Heart right ventricle (tissue), 16 donors: ENCODE measurements around the gene AKAP6. TPM values are rescaled to one million over a fixed set of nuclear protein-coding genes. Genes with fewer than 3 reads are reported as not detected.
A peak's percentile ranks its signal among the peaks of the same experiment; 100 is the strongest.

Source experiments
- ATAC-seq, 8 donors: fragments of 200-7000 bp; cut with Tn5 transposase; one replicate each; pipeline ENCODE4 v1.9.1; 2020; ENCODE audit warnings: mild to moderate bottlenecking in 8 of 8, moderate library complexity in 8 of 8, moderate number of reproducible peaks in 1 of 8
- DNase-seq, 2 donors: peaks; one replicate each; pipeline ENCODE4 v3.0.0-alpha.2; 2020
- H3K27ac ChIP-seq, 10 donors: fragments of 200-600 bp; sonication (generic) in 2 of 10; one replicate each; pipeline versions ENCODE4 v1.5.0 to v1.8.0; 2020 to 2022; ENCODE audit warnings: mild to moderate bottlenecking in 3 of 10
- H3K27me3 ChIP-seq, 7 donors: fragments of 200-600 bp; one replicate each; pipeline ENCODE4 v1.8.0; 2021 to 2022; ENCODE audit warnings: mild to moderate bottlenecking in 2 of 7
- H3K36me3 ChIP-seq, 9 donors: fragments of 200-600 bp; sonication (generic) in 1 of 9; one replicate each; pipeline versions ENCODE4 v1.5.0 to v1.8.0; 2020 to 2022; ENCODE audit warnings: mild to moderate bottlenecking in 2 of 9
- H3K4me1 ChIP-seq, 9 donors: fragments of 200-600 bp; sonication (generic) in 1 of 9; one replicate each; pipeline versions ENCODE4 v1.5.0 to v1.8.0; 2020 to 2022; ENCODE audit warnings: mild to moderate bottlenecking in 4 of 9
- H3K4me3 ChIP-seq, 10 donors: fragments of 200-600 bp; sonication (generic) in 2 of 10; one replicate each; pipeline versions ENCODE4 v1.5.0 to v1.8.0; 2020 to 2022; ENCODE audit warnings: mild to moderate bottlenecking in 7 of 10, moderate library complexity in 2 of 10
- H3K9me3 ChIP-seq, 11 donors: fragments of 200-600 bp in 10 of 11; sonication (generic) in 2 of 11; one replicate each; pipeline versions ENCODE4 v1.5.0 to v1.8.0; 2013 to 2022; ENCODE audit warnings: mild to moderate bottlenecking in 2 of 11, control low read depth in 1 of 11, moderate library complexity in 1 of 11
- WGBS, 2 donors: extraction: QIAGEN DNeasy Blood & Tissue Kit; methylation state at CpG; one replicate each; pipeline ENCODE4 v1.1.7; 2013; ENCODE audit warnings: inconsistent platforms in 1 of 2; 5-methylcytosine and 5-hydroxymethylcytosine counted together
- intact Hi-C, 10 donors: fragments of 100-400 bp; cut with DNase I; formaldehyde crosslinking; loops; one replicate each; pipeline versions ENCODE4 v1.11.1 to v1.14.2; 2022
- polyA plus RNA-seq, 2 donors: library from polyadenylated mRNA; stranded (reverse); fragments of 200-250 nt; gene quantifications; one replicate each; pipeline ENCODE4 v1.2.3, GENCODE V29; 2013
- total RNA-seq, 10 donors: library from RNA; stranded (reverse); fragmentation: NEBNext Ultra II Directional in 3 of 10; extraction: Animal tissue kit (Norgen Biotek cat#: 25700) in 3 of 10; gene quantifications; one replicate each; pipeline versions ENCODE4 v1.2.1 to v1.2.4, GENCODE V29; 2021 to 2023
- TF ChIP-seq, protein P1 (sequence below), 9 donors: fragments of 200-600 bp; sonication (generic) in 2 of 9; IDR thresholded peaks; one replicate each; pipeline versions ENCODE4 v1.5.0 to v1.8.0; 2021 to 2022; ENCODE audit warnings: antibody characterized with exemption in 9 of 9, mild to moderate bottlenecking in 5 of 9, moderate library complexity in 1 of 9
- donor health status: Arrhythmogenic right ventricular cardiomyopathy.
- donor health status: ischemic (EF 13 %, LVEDD 7.1; RV severe dilation, severe dysfunction).
- donor health status: healthy with polysubstance abuse.
- donor health status: DM: no; HTN: yes; CAD: no.
- donor health status: DM: no; HTN: no; CAD: no.
- donor health status: ischemic (EF 25% LVEDD 6.9; RV normal size, moderate dysfunction).
- donor health status: ischemic (EF 25% LVEDD 5.7; RV mildly dilated, moderate dysfunction).
- donor health status: healthy.
- donor health status: DM: yes; HTN: yes; CAD: no.
- donor health status: Ischemic cardiomyopathy.
- donor health status: ischemic (EF 35%, LVEDD 5.7; RV mildly dilated, moderate dysfunction).
- donor health status: nonischemic (EF 11% LVEDD 7.7; RV severe dilation, severe dysfunction).
- donor health status: DM: yes; HTN: yes; CAD: no.
- donor health status: PGD.
- donor health status: ischemic (EF 29% LVEDD 5.4; RV normal size, mild dysfunction).
- donor health status: nonischemic (EF 23%, LVEDD 6.1; RV moderate dilation, normal function).

AKAP6 gene
- total and polyA plus RNA-seq, 12 donors: 13.5 to 332 (median 229) TPM

DNA sequence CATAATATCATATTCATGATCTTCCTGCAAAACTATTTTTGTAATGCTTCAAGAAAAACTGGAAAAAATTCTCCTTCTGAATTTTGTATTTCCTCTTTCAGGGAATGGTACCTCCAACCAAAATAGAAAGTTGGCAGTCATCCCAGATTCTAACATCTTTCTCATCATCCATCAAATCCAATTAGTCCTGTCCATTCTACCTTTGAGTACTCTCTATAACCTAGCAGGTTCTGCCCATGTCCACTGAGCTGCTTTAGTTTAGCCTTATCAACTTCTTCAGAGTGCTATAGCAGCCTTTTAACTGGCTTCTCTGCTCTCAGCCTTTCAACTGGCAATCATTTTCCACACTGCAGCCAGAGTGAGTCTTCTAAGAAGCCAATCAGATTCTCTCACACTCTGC, 236.2 kb downstream of the AKAP6 start:
- intact Hi-C loops: no loop called here
- ATAC-seq: peak in 7 of 8 donors; percentile 15 to 58 (median 37)

GRCh38 chr14:32567543-32568384, 238.7 kb downstream of the AKAP6 start:
- intact Hi-C loops: no loop called here
- Histone ChIP-seq H3K27me3 (no peaks in the 10 kb centered on the region), H3K27ac (no peak overlapping the region)

More for the DNA sequence above, 236.2 kb downstream of the AKAP6 start:
- Histone ChIP-seq H3K36me3 (no peaks in the 10 kb centered on the region), H3K9me3 (no peaks in the 10 kb centered on the region), H3K4me3 (no peak overlapping the region), H3K27ac (peak overlapping the region in 4 of 10 donors; percentile 12 to 59 (median 50)), H3K4me1 (peaks cover 7 to 51% (median 29%) of the 10 kb centered on the region in 9 donors), H3K27me3 (no peaks in the 10 kb centered on the region)
- TF ChIP-seq, protein P1, sequence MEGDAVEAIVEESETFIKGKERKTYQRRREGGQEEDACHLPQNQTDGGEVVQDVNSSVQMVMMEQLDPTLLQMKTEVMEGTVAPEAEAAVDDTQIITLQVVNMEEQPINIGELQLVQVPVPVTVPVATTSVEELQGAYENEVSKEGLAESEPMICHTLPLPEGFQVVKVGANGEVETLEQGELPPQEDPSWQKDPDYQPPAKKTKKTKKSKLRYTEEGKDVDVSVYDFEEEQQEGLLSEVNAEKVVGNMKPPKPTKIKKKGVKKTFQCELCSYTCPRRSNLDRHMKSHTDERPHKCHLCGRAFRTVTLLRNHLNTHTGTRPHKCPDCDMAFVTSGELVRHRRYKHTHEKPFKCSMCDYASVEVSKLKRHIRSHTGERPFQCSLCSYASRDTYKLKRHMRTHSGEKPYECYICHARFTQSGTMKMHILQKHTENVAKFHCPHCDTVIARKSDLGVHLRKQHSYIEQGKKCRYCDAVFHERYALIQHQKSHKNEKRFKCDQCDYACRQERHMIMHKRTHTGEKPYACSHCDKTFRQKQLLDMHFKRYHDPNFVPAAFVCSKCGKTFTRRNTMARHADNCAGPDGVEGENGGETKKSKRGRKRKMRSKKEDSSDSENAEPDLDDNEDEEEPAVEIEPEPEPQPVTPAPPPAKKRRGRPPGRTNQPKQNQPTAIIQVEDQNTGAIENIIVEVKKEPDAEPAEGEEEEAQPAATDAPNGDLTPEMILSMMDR (IDR thresholded peaks at IDR 0.05): no peak
- no peak for DNase-seq

DNA sequence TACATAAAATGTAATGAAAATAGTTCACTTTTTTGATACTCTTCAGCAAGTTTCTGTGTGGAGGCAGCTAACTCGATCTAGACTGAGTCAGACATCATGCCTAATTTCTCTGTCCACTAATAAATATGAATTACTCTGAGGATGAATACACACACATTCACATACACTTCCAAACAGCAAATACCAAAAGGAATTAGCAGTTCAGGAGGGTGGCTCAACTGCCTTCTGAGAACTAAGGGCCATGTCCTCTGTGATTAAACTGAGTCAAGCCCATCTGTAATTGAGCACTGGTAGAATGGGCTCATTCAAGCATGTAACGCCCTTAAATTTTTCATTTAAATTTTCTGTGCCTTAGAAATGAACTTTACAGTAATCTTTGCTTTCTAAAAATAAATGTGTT, 242.5 kb downstream of the AKAP6 start:
- Histone ChIP-seq H3K9me3 (no peaks in the 10 kb centered on the region), H3K27me3 (no peaks in the 10 kb centered on the region), H3K27ac (no peak overlapping the region), H3K4me1 (peaks cover 2 to 48% (median 13%) of the 10 kb centered on the region in 9 donors), H3K36me3 (no peaks in the 10 kb centered on the region), H3K4me3 (no peak overlapping the region)
- DNase-seq: no peak
- intact Hi-C loops: loop anchor here in 9 of 10 donors (10.0 kb wide), 11 partner anchors 253 to 1753 kb away; partner anchors contain the start of gene NPAS3 (in 1 of the 9)
- no peak for ATAC-seq
- 89 to 92% methylated on average over 2 of the region's 2 CpGs for WGBS, 2 donors
- TF ChIP-seq, protein P1 (IDR thresholded peaks at IDR 0.05): no peak

More at GRCh38 chr14:32567543-32568384, 238.7 kb downstream of the AKAP6 start:
- DNase-seq: no peak
- no peak for ATAC-seq
- TF ChIP-seq, protein P1 (IDR thresholded peaks at IDR 0.05): no peak
- Histone ChIP-seq H3K9me3 (no peaks in the 10 kb centered on the region), H3K36me3 (no peaks in the 10 kb centered on the region), H3K4me3 (no peak overlapping the region), H3K4me1 (peaks cover 7 to 49% (median 24%) of the 10 kb centered on the region in 9 donors)

DNA sequence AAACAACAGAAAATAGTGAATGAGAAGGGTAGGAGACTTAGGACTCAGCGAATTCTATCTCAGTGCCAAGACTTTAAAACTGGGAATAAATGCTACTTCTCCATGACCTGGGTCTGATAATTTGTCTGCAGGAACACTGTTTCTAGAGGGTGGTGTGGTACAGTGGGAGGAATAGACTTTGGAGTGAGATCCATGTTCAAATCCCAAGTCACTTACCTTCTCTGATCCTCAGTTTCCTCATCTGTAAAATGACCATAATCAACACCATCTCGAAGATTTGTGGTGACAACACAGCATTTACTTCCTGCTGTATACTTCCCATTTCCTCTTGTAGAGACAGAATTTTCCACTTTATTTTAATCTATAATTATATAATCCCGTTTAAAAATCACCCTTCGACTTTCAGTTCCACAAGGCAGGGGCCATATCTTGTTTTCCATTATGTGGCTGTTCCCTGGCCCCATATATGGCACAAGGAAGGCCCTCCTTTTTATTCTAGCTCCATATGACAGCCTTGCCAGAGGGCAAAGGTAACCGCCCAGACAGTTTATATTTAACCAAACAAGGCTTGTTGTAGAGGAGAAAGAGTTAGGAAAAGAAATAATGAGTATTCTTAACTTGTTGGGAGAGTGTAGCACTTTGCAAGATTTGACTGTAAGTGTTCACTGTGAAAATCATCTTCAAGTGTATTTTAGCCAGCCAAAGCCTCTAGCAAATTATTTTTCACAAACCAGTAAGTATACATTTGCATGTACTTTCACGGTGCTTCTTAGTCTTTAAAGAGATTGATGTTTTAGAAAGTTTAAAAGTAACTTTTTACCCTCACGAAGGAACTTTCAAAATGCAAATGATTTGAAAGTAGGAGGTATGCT, 243.1 kb downstream of the AKAP6 start:
- Histone ChIP-seq H3K9me3 (no peaks in the 10 kb centered on the region), H3K4me1 (peaks cover 4 to 48% (median 18%) of the 10 kb centered on the region in 9 donors), H3K27me3 (no peaks in the 10 kb centered on the region), H3K27ac (no peak overlapping the region), H3K36me3 (no peaks in the 10 kb centered on the region), H3K4me3 (no peak overlapping the region)
- ATAC-seq (no peak), DNase-seq (no peak)
- whole genome bisulfite sequencing, 2 donors: 75 to 80% methylated on average over 7 of the region's 7 CpGs
- TF ChIP-seq, protein P1 (IDR thresholded peaks at IDR 0.05): no peak
- intact Hi-C loops: loop anchor here in 9 of 10 donors (10.0 kb wide), 11 partner anchors 253 to 1753 kb away; partner anchors contain the start of gene NPAS3 (in 1 of the 9)
